Stomach (tissue), 9 donors: ENCODE data around the gene FBXO41. TPM values are rescaled to one million over a fixed set of nuclear protein-coding genes. Genes with fewer than 3 reads are reported as not detected.

Experiments
- DNase-seq, 2 donors: peaks; one replicate each; pipeline versions ENCODE4 v3.0.0 to v3.0.0-alpha.2; 2013 to 2019
- H3K27ac ChIP-seq, 5 donors: fragments of 200-600 bp in 4 of 5; sonication (generic) in 4 of 5; one replicate each; pipeline ENCODE4 v1.5.1; 2013 to 2019; ENCODE audit warnings: mild to moderate bottlenecking in 1 of 5, moderate library complexity in 1 of 5
- H3K27me3 ChIP-seq, 3 donors: fragments of 200-600 bp; sonication (generic); one replicate each; pipeline ENCODE4 v1.5.1; 2017 to 2019; ENCODE audit warnings: mixed run types in 1 of 3
- H3K36me3 ChIP-seq, 4 donors: fragments of 200-600 bp; sonication (generic); 1 replicate in 3 of 4; 2 replicates in 1 of 4; pipeline ENCODE4 v1.5.1; 2016 to 2019
- H3K4me1 ChIP-seq, 4 donors: fragments of 200-600 bp; sonication (generic); one replicate each; pipeline ENCODE4 v1.5.1; 2016 to 2019
- H3K4me3 ChIP-seq, 4 donors: fragments of 200-600 bp; sonication (generic) in 3 of 4; one replicate each; pipeline ENCODE4 v1.5.1; 2016 to 2019; ENCODE audit warnings: mild to moderate bottlenecking in 1 of 4
- H3K9me3 ChIP-seq, 4 donors: fragments of 200-600 bp; sonication (generic); one replicate each; pipeline ENCODE4 v1.5.1; 2016 to 2019
- CTCF ChIP-seq, 7 experiments: fragments of 450-650 bp in 4 of 7; fragments of 200-600 bp in 3 of 7; sonication (generic) in 3 of 7; IDR thresholded peaks; one replicate each; pipeline ENCODE4 v1.5.1; 2016 to 2019; ENCODE audit warnings: antibody characterized with exemption in 7 of 7, control low read depth in 2 of 7, mild to moderate bottlenecking in 1 of 7
- EP300 ChIP-seq: sonication (generic); formaldehyde crosslinking; IDR thresholded peaks from one replicate; pipeline ENCODE4 v1.6.1; 2017; ENCODE audit warnings: antibody characterized with exemption
- POLR2A ChIP-seq, 4 donors: fragments of 450-650 bp; IDR thresholded peaks; one replicate each; pipeline ENCODE4 v1.6.1; 2016; ENCODE audit warnings: antibody characterized with exemption in 4 of 4, control low read depth in 2 of 4, mild to moderate bottlenecking in 1 of 4, moderate library complexity in 1 of 4
- POLR2AphosphoS5 ChIP-seq, 3 donors: sonication (generic); formaldehyde crosslinking; IDR thresholded peaks; one replicate each; pipeline ENCODE4 v1.6.1; 2016; ENCODE audit warnings: antibody characterized with exemption in 3 of 3
- WGBS, 5 donors: extraction: QIAGEN DNeasy Blood & Tissue Kit in 3 of 5; methylation state at CpG; one replicate each; pipeline versions ENCODE4 v1.1.5 to v1.1.7; 2013 to 2018; 5-methylcytosine and 5-hydroxymethylcytosine counted together
- intact Hi-C: fragments of 100-400 bp; cut with DNase I; formaldehyde crosslinking; loops from one replicate; pipeline ENCODE4 v1.15.1; 2023; ENCODE audit warnings: low total_unique reads
- polyA plus RNA-seq, 3 donors: library from polyadenylated mRNA; stranded (reverse); fragments of 200-250 nt; gene quantifications; one replicate each; pipeline ENCODE4 v1.2.3, GENCODE V29; 2013
- small RNA-seq, 4 donors: library from RNA; depleted of rRNA; stranded (forward); fragments of <200 nt; gene quantifications; one replicate each; pipeline ENCODE3, GENCODE V24; 2016
- total RNA-seq, 5 donors: library from RNA; depleted of rRNA; stranded (reverse); fragments of >200 nt; gene quantifications; one replicate each; pipeline versions ENCODE4 v1.1.0 to v1.2.3, GENCODE V29; 2014 to 2016
- donor health status: healthy with polysubstance abuse.
- donor health status: Bipolar disorder and iron deficiency.
- donor health status: healthy.

The FBXO41 gene
- total and polyA plus RNA-seq, 8 donors: 0.55 to 16.8 (median 2.6) TPM

GRCh38 chr2:73210696-73211095 lies 73.6 kb downstream of the FBXO41 start:
- Histone ChIP-seq H3K27me3 (peaks cover 0 to 4% (median 1%) of the 10 kb centered on the region in 3 donors), H3K27ac (no peak overlapping the region), H3K36me3 (no peaks in the 10 kb centered on the region), H3K9me3 (no peaks in the 10 kb centered on the region), H3K4me3 (no peak overlapping the region), H3K4me1 (peaks cover 4 to 30% (median 26%) of the 10 kb centered on the region in 4 donors)
- DNase-seq: no peak
- 86 to 93% (median 92%) methylated on average over 6 of the region's 6 CpGs for WGBS, 5 donors
- intact Hi-C loops: no loop called here
- TF ChIP-seq CTCF (IDR thresholded peaks at IDR 0.05): no peak

DNA sequence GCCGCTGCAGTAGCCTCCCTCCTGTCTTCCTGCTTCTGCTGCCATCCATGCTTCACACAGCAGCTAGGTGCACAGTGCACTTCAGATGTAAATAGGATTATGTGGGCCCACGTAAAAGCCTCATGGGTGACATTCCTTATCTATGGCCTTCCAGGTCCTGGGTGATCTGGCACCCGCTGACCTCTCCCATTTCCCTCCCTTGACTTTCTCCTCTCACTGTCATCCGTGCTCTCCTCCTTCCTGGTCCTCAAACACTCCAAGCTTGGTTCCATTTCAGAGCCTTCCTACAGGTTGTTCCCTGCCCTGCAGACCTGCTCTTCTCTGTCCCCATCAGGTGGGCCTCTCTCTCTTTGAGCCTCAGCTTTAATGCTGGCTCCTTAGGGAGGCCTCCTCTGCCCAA lies 74.3 kb downstream of the FBXO41 start:
- H3K4me1 ChIP-seq: peaks cover 4 to 26% (median 24%) of the 10 kb centered on the region in 4 donors
- DNase-seq: no peak
- peaks cover 0 to 8% (median 4%) of the 10 kb centered on the region in 3 donors for H3K27me3 ChIP-seq
- H3K36me3 ChIP-seq: no peaks in the 10 kb centered on the region
- intact Hi-C loops: no loop called here
- no peak overlapping the region for H3K4me3 ChIP-seq
- no peak for TF ChIP-seq POLR2AphosphoS5 (IDR thresholded peaks at IDR 0.05)
- no peak for TF ChIP-seq EP300
- H3K9me3 ChIP-seq: no peaks in the 10 kb centered on the region
- 67 to 80% (median 77%) methylated on average over 4 of the region's 4 CpGs for WGBS, 5 donors
- H3K27ac ChIP-seq: no peak overlapping the region

DNA sequence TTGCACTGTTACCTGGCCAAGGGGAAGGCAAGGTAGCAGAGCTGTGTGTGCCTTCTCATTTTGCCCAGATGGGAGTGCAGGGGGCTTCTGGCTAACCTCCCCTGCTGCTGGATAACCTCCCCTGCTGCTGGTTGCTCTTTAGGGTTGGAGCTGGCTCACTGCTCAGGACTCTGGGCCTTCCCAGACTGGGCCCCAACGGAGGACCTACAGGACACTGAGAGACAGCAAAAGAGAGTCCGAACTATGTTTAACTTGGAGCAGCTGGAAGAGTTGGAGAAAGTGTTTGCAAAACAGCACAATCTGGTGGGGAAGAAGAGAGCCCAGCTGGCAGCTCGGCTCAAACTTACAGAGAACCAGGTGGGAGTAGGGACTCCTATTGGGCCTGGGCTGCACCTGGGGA lies 76.0 kb downstream of the FBXO41 start:
- 57 to 74% (median 69%) methylated on average over 3 of the region's 3 CpGs for WGBS, 5 donors
- no peak overlapping the region for H3K4me3 ChIP-seq
- no peak overlapping the region for H3K27ac ChIP-seq
- no peaks in the 10 kb centered on the region for H3K9me3 ChIP-seq
- H3K4me1 ChIP-seq: peaks cover 5 to 15% (median 11%) of the 10 kb centered on the region in 4 donors
- no peaks in the 10 kb centered on the region for H3K36me3 ChIP-seq
- intact Hi-C loops: no loop called here
- no peak for TF ChIP-seq POLR2AphosphoS5 (IDR thresholded peaks at IDR 0.05)
- TF ChIP-seq POLR2A (IDR thresholded peaks at IDR 0.05): no peak
- no peak for TF ChIP-seq CTCF (IDR thresholded peaks at IDR 0.05)
- TF ChIP-seq EP300: no peak
- DNase-seq: no peak
- H3K27me3 ChIP-seq: peaks cover 0 to 26% (median 14%) of the 10 kb centered on the region in 3 donors

- H3K9me3 ChIP-seq: no peaks in the 10 kb centered on the region
- DNase-seq: no peak
- H3K36me3 ChIP-seq: no peaks in the 10 kb centered on the region
- H3K27ac ChIP-seq: no peak overlapping the region
- 86 to 93% (median 90%) methylated on average over 6 of the region's 6 CpGs for WGBS, 5 donors
- peaks cover 16 to 18% (median 16%) of the 10 kb centered on the region in 4 donors for H3K4me1 ChIP-seq
- peaks cover 13 to 52% (median 40%) of the 10 kb centered on the region in 3 donors for H3K27me3 ChIP-seq
- intact Hi-C loops: no loop called here
- H3K4me3 ChIP-seq: no peak overlapping the region
- TF ChIP-seq CTCF (IDR thresholded peaks at IDR 0.05) (no peak), POLR2A (IDR thresholded peaks at IDR 0.05) (no peak), POLR2AphosphoS5 (IDR thresholded peaks at IDR 0.05) (no peak), EP300 (no peak)
Measured at GRCh38 chr2:73205611-73206010, 78.7 kb downstream of the FBXO41 start.

Small RNA genes lying within 50 kb of the gene (small RNA-seq; reads per million reads assigned to genes)
- 0 reads per million in 4 donors for gene RNU6-111P

Other genes with a start within 250 kb of the FBXO41 start
- gene SFXN5, start 212.8 kb downstream of the FBXO41 start, total RNA-seq: 100 to 1,000 TPM in 1 of 5 donors, 10 to 100 TPM in 4; 17.0 to 118 (median 38.5) TPM
- gene SFXN5, start 212.8 kb downstream of the FBXO41 start, polyA plus RNA-seq: 1 to 10 TPM; 2.7 to 9.4 (median 5.7) TPM
- gene RAB11FIP5, start 171.5 kb downstream of the FBXO41 start, total RNA-seq: 10 to 100 TPM in 4 of 5 donors, 1 to 10 TPM in 1; 4.7 to 39.1 (median 19.6) TPM
- gene RAB11FIP5, start 171.5 kb downstream of the FBXO41 start, polyA plus RNA-seq: 10 to 100 TPM in 1 of 3 donors, 1 to 10 TPM in 2; 7.0 to 13.1 (median 7.1) TPM
- gene NOTO, start 81.9 kb downstream of the FBXO41 start, total RNA-seq: not detected
- under 1 TPM in 2 of 3 donors, not detected in 1; 0.25 to 0.31 TPM for gene NOTO, start 81.9 kb downstream of the FBXO41 start, polyA plus RNA-seq
- gene SMYD5, start 70.2 kb downstream of the FBXO41 start, total RNA-seq: 100 to 1,000 TPM in 1 of 5 donors, 10 to 100 TPM in 2, 1 to 10 TPM in 2; 3.5 to 136 (median 12.9) TPM
- 10 to 100 TPM; 11.3 to 13.1 (median 13.0) TPM for gene SMYD5, start 70.2 kb downstream of the FBXO41 start, polyA plus RNA-seq
- 100 to 1,000 TPM in 1 of 5 donors, 10 to 100 TPM in 2, 1 to 10 TPM in 2; 7.1 to 123 (median 18.7) TPM for gene PRADC1, start 51.2 kb downstream of the FBXO41 start, total RNA-seq
- 10 to 100 TPM; 21.5 to 45.9 (median 30.1) TPM for gene PRADC1, start 51.2 kb downstream of the FBXO41 start, polyA plus RNA-seq
- gene CCT7, start 50.2 kb downstream of the FBXO41 start, total RNA-seq: 100 to 1,000 TPM; 124 to 243 (median 145) TPM
- gene CCT7, start 50.2 kb downstream of the FBXO41 start, polyA plus RNA-seq: 100 to 1,000 TPM; 140 to 159 (median 150) TPM
- not detected for gene EGR4, start 9.1 kb upstream of the FBXO41 start, total RNA-seq
- under 1 TPM in 2 of 3 donors, not detected in 1; 0.05 to 0.31 TPM for gene EGR4, start 9.1 kb upstream of the FBXO41 start, polyA plus RNA-seq
- 100 to 1,000 TPM in 1 of 5 donors, 10 to 100 TPM in 3, 1 to 10 TPM in 1; 3.8 to 101 (median 32.9) TPM for gene ALMS1, start 101.4 kb upstream of the FBXO41 start, total RNA-seq
- gene ALMS1, start 101.4 kb upstream of the FBXO41 start, polyA plus RNA-seq: 1 to 10 TPM; 3.9 to 8.0 (median 7.0) TPM